Measurements from ENCODE around the gene NOL4L.

The NOL4L gene

DNA sequence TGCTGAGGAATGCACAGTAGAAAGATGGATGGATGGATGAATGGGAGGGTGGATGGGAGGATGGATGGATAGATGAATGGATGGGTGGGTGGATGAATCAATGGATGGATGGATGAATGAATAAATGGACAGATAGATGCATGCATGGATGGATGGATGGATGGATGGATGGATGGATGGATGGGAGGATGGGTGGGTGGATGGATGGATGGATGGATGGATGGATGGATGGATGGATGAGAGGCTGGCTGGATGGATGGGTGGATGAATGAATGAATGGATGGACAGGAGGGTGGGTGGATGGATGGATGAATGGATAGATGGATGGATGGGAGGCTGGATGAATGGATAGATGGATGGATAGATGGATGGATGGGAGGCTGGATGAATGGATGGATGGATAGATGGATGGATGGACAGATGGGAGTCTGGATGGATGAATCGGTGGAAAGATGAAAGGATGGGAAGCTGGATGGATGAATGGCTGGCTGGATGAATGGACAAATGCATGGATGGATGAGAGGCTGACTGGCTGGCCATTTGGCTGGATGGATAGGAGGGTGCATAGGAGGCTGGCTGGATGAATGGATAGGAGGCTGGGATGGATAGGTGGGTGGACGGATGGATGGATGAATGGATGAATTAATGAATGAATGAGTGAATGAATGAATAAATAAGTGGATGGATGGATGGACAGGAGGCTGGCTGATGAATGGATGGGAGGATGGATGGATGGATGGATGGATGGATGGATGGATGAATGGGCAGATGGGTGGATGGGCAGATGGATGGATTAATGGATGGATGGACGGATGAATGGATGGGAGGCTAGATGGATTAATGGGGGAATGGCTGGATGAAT is 28.3 kb upstream of the NOL4L start:
- DNase-seq (ENCODE audit: low read depth in 2 of 2): no peak

DNA sequence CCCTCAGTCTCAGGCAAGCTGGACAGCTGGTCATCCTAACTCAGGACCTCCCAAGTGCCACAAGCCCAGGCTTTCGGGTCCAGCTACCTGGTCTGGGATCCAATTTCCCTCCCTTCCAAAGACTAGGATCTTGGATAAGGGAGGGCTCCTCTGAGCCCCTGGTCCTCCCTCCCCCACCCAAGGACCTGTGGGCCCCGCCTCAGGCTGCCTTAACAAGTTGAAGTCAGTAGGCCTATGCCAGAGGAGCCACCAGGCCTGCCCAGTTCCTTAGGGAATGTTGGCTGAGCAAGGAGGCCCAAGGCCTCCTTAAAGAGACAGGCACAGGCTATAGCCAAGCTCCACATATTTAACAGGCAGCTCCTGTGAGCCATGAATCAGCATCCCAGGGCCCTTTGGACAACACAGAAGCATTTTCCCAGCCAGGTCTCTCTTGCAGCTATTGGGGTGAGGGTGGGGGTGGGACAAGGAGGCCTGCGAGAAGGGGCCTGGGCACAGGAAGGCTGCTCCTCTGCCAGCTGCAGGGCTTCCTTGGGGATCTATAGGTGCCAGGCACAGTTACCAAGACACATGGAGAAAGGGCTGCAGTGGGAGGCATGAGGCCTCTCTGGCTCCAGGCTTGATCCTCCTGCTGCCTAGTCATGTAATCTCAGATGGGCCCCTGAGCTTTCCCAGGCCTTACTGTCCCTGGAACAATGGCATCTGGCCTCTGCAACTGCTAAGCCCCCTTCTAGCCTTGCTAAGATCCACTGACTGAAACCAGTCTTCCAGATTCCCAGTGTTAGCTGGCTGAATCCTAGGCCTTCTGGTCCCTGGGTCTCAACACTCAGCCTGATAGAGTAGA is 27.4 kb upstream of the NOL4L start:
- no peak for DNase-seq (ENCODE audit: low read depth in 2 of 2)

DNA sequence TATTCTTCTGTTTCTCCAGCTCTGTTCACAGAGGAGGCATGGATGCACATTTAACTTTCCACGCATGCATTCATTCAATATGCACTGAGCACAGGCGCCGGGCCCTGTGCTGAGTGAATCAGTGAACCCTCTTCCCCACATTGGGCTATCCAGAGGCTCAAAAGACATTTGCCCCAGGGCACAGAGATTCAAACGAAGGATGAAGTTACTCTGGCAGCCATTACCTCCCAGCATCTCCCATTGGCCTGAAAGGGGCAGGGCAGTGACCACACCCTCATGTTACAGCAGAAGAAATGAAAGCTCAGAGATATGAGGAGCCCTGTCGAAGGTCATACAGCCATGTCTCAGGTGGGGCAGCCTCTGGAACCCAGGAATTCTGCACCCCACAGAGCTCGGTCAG is 26.7 kb upstream of the NOL4L start:
- no peak for DNase-seq (ENCODE audit: low read depth in 2 of 2)

DNA sequence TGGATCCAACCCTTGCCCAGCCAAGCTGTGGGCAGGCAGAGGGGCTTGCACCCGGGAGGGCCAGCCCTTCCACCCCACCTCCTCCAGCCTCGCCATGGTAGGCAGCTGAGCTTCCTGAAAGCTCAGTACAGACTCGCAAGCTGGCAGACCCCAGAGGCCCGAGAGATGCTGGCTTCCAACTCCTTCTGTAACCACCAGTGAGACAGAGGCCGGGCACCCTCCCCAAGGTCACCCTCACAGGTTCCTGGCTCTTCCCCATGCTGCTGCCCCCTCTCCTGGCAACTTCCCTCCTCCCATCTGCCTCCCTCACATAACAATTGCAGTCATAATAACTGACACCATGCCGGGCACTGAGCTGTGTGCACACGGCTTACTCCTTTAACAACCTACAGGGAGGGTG is 26.2 kb upstream of the NOL4L start:
- no peak for DNase-seq (ENCODE audit: low read depth in 2 of 2)

DNA sequence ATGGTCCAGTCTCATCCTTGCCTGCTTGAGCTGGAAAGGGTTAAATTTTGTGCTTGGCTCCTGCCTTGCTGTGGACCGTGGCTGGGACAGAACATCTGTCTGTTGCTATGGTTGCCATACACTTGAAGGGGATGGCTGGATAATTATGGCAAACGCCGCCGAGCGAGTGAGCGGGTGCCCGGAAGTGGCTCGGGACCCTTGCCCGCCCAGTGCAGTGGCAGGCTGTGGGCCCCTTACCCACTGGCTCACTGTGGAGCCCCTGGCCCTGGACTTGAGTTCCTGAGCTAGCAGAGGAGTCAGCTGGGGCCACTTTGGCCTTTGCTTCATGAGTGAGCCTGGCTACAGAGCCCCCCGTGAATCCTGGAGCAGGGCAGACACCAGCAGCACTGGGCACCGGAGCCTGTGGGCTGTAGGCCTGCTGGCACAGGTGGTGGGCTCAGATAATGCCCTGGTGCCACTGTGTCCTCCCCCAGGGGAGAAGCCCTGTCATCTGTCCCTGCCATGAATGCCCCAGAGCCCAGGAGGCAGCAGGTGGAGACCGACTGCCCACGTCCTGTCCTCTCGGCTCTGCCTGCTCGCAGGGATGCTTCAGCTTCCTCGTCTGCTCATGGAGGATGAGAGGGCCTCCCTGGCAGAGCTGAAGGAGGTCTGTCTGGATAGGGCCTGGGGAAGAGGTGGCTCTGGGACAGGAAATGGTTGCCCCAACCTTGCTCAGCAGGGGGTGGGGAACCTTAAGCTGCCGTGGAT is 25.5 kb upstream of the NOL4L start:
- DNase-seq (ENCODE audit: low read depth in 2 of 2): no peak

DNA sequence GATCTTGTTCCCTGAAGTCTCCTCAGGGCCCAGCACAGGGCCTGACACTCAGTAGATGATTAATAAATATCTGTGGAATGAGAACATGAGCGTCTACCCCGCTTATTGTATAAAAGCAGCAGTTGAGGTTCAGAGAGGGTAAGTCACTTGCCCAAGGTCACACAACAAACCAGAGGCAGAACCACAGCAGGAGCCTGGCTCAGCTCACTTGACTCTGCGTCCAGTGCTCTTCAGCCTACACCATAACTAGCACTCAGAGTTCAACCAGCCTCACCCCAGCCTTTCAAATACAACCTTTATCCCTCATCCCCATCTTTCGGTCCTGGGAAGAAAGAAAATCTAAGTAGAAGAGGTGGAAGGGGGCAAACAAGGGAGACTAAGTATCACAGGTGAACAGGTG is 24.9 kb upstream of the NOL4L start:
- DNase-seq (ENCODE audit: low read depth in 2 of 2): no peak

DNA sequence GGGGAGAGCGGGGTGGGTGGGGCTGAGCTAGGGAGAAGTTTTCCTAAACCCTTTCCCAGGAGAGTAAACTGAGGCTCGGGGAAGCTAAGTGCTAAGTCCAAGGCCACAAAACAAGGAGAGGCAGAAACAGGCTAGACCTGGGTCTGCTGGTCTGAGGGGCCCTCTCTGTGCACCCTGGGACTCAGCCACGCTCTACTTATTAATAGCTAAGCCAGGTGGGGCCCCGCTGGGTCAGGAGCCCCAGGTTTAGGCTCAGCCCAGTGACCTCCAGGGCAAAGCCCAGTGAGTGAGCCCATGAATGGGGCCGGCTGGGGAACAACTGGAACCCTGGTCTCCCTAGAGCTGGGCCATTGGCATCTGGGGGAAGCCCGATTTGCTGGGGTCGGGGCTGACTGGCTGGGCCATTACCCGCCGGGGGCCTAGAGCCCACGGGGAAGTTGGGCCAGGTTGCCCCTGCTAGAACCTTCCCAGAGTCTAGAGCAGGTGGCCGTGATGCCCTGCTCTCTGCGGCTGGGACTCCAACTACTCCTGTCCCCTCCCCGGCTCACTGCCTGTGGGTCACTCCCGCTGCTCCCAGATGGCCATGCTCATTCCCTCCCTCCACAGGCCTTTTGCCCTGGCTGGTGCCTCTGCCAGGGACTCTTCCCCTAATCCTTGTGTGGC is 24.1 kb upstream of the NOL4L start:
- DNase-seq (ENCODE audit: low read depth in 2 of 2): no peak

DNA sequence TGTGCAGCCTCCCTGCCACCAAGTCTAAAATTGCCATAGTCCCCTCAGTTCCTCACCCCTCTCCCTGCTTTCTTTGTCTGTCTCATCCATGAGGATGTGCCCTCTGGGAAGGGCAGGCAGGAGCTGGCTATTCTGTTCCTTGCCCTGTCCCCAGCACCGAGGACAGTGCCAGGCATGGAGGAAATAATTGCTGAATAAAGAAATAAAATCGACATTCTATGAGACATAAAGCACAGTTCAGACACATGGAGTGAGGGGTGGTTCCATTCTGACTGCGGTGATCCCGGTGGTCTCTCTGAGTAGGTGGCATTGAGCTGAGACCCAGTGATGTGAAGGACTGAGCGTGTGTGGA is 23.5 kb upstream of the NOL4L start:
- no peak for DNase-seq (ENCODE audit: low read depth in 2 of 2)

DNA sequence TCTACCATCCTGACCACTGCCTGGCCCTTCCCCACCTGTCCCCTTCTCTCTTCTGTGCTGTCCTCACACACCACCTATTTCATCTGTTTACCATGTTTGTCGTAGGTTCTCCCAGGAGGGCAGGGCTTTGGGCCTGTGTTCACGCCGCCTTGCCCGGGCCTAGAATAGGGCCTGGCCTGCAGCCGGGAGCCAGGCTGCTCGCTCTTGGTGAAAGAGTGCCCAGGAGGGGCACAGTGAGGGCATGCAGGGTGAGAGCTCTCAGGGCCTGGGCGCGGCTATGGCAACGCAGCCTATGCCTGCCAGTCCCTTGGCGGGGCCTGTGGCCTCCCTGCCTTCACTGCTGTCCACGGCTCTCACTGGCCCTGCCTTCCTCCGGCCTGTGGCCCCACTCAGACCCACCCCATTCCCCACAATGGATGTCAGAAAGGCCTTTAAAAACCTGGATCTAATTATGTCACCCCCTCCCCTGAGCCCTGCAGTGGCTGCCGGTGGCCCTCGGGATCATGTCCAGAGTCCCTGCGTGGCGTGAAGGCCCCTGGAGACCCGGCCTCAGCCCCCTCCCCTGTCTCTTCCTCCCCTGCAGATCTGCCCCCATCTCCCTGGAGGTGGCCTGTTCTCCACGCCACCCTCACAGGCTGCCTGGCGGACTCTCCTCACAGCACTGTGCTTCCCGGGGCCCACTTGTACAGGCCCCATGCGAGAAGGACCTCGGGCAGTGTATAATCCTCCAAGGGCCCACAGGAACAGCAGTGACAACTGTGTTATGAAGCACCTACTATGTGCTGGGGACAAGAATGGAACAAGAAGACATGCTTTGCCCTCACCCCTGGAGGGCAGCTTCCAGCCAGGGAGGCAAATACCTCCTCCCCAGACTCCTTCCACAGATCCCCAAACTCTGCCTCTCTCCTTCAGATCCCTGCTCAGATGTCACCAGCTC is 22.9 kb upstream of the NOL4L start:
- DNase-seq (ENCODE audit: low read depth in 2 of 2): no peak

DNA sequence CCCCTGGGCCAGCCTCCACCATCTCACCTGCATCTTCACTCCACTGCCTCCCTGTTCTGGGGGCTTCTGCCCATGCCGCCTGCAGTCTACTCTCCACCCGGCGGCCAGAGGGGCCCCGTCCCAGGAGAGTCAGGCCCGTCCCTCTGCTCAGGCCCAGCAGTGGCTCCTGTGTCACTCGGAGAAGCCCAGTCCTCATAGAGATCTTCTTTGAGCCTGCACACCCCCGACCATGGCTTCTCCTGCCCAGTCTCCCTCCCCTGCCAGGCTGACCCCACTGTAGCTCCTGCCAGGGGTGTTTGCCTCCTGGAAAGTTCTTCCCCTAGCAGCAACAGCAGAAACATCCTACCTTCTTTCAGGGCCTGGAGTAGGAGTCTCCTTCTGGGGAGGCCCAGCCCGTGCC is 22.2 kb upstream of the NOL4L start:
- no peak for DNase-seq (ENCODE audit: low read depth in 2 of 2)

DNA sequence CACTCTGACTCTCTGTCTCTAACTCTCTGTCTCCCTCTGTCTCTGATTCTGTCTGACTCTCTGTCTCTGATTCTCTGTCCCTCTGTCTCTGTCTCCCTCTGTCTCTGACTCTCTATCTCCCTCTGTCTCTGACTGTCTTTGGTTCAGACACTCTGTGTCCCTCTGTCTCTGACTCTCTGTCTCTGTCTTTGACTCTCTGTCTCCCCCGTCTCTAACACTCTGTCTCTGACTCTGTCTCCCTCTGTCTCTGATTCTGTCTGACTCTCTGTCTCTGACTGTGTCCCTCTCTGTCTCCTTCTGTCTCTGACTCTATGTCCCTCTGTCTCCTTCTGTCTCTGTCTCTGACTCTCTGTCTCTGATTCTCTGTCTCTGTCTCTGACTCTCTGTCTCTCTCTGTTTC is 21.7 kb upstream of the NOL4L start:
- no peak for DNase-seq (ENCODE audit: low read depth in 2 of 2)

DNA sequence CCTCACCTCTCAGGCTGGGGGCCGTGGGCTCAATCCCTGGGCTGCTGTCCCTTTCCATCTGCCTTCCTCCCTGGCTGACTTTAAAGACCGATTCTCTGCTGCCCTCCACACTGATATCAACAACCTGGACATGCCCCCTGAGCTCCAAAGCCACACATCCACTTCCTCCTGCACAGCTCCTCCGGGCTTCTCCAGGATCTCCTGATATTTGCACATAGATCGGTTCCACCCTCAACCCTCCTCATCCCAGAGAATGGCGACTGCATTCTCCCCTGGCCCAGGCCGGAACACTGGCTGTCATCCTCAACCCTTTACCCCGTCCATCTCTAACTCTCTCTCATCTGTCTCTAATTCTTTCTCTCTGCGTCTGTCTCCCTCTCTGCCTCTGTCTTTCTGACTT is 21.0 kb upstream of the NOL4L start:
- DNase-seq (ENCODE audit: low read depth in 2 of 2): no peak

DNA sequence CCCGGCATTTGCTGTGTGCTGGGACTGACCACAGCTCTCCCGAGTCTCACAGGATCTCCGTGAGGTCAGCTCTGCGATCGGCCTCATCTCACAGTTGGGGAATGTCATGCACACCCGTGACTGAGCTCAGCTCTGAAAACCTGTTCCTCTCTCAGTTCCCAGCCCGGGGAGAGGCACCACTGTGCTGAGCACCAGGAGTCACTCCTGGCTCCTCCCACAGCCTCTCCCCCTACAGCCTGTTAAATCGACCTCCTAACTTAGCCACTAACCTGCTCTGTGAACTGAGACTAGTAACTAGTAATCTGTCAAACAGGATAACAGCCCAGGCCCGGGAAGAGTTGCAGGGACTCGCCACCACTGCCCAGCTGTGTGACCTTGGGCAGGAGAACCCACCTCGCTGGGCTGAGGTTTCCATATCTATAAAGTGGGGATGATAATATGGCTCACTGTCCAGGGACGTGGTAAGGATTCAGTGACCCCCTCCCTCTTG is 20.1 kb upstream of the NOL4L start:
- DNase-seq (ENCODE audit: low read depth in 2 of 2): no peak

DNA sequence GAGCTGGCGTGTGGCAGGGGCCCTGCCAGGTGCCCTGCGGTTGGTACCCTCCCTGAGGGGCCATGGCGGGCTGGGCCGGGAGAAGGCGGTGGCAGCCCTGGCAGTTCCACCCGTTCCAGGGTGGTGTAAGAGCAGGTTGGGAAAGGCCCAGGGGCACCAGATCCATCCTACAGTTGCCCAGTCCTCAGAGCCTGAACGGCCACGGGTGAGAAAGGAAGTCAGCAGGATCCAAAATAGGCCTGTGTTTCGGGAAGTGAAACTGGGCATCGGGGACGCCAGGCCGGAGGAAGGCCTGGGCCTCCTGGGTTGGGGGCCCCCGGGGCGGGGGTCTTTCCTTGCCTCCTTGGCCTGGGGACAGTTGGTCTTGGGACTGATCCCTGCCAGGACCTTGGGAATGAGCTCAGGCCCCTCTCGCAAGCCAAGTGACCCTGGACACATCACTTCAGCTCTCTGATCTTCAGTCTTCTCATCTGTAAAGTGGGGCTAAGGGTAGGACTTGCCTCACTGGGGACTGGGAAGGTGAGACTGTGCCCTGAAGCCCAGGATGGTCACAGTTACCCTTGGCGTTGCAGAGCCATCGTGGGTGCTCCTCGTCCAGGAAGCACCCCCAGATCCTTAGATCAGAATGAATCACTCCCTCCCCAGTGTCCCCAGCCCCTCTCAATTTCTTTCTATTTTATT is 18.1 kb upstream of the NOL4L start:
- DNase-seq (ENCODE audit: low read depth in 2 of 2): no peak

DNA sequence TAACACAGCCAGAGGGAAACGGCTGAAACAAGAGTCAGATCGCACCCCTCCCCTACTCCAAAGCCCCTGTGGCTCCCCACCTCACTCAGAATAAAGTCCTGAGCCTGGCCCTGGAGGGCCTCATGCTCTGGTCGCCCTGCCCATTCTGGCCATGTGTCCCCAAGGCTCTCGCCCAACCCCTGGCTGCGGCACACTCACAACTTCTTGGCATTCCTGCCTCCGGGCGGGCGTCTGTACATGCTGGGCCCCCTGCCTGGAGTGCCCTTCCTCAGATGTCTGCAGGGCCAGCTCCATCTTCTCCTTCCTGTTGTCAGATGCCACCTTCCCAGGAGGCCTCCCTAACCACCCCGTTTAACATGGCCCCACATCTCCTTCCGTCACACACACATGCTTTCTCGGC is 17.1 kb upstream of the NOL4L start:
- no peak for DNase-seq (ENCODE audit: low read depth in 2 of 2)

DNA sequence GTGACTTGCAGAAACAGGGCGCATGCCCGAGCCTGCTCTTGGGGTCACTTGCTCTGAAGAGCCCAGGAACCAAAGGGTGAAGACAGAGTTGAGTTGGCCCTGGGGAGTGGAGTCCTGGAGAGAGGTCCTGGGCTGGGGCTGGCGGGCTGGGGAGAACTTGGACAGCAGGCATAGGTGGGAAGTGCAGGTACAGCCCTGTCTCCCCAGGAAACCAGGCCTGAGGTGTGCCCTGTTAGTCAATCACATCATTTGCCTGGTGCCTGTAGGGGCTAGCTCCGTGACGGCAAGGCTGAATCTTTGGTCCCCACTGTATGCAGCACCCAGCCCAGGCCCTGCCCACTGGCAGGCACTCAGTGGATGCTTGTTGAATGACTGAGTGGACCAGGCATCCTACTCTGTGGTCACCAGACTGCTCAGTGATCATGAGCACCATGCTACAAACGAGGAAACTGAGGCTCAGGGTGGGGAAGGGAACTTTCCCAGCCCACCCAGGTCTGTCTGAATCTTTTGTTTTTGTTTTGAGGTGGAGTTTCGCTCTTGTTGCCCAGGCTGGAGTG is 15.6 kb upstream of the NOL4L start:
- no peak for DNase-seq (ENCODE audit: low read depth in 2 of 2)

DNA sequence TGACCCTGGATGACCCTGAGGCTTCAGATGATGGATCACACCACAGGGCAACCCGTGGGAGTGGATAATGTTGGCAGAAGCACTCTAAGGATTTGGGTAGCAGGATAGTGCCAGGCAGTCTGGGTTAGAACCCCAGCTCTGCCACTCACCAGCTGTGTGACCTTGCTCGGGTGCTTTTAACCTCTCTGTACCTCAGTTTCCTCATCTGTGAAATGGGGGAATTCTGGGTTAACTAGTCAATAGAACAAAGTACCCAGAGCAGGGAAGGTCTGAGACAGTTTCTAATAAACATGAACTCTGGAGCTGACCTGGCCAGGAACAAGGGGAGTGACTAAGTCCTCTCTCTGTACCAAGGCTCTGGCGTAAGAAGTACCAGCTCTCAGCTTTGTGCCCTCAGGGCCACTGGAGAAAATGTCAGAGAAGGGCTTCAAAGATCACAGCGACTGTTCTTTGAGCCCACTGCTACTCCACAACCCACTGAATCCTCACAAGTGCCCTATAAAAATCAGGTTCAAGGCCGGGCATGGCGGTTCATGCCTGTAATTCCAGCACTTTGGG is 14.7 kb upstream of the NOL4L start:
- no peak for DNase-seq (ENCODE audit: low read depth in 2 of 2)

DNA sequence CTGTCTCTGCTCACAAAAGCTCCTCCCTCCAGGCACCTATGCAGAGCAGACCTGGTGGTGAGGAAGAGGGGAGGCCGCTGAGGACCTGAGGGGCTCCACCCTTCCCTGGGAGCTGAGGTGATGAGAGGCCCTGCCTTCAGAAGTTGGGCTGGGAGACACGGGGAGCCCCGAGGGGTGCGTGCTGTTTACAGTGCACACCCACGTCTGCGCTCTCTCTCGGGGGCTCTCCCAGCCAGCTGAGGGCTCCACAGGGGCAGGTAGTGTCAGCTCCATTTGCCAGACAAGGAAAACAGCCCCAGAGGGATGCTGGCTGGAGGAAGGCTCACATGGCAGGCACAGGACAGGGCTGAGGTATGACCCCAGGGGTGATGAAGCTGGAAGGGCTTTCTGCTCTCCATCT is 13.5 kb upstream of the NOL4L start:
- DNase-seq (ENCODE audit: low read depth in 2 of 2): no peak

DNA sequence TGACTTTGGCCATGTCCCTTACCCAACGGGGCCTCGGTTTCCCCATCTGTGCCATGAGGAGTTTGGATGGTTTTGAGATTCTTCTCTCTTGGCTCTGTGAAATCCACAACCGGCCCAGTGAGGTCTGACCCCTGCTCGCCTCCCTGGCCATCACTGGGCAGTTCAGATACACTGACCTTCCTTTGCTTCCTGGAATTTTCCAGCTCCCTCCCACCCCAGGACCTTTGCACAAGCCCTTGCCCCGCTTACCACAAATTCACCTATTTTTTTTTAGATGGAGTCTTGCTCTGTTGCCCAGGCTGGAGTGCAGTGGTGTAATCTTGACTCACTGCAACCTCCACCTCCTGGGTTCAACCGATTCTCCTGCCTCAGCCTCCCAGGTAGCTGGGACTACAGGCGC is 12.6 kb upstream of the NOL4L start:
- DNase-seq (ENCODE audit: low read depth in 2 of 2): no peak

Measured in stimulated activated CD8-positive, alpha-beta memory T cell treated with anti-CD3 and anti-CD28 coated beads, Interleukin-2, amount 100 ng/mL, for 1 hour (primary cell).